ENCODE measurements around the gene P3H3.

Gene P3H3

GRCh38 chr12:6817662-6818157, 10.5 kb upstream of the P3H3 start:
- DNase-seq: no peak
- Histone ChIP-seq H3K27ac (no peak overlapping the region), H3K36me3 (no peaks in the 10 kb centered on the region), H3K4me1 (peaks cover 0 to 14% (median 12%) of the 10 kb centered on the region in 4 donors), H3K4me3 (no peak overlapping the region), H3K27me3 (peaks cover 0 to 54% of the 10 kb centered on the region in 2 donors), H3K9me3 (no peaks in the 10 kb centered on the region)
- intact Hi-C loops (cut with DNase I; ENCODE audit: low total_unique reads): no loop called here
- no peak for TF ChIP-seq CTCF (IDR thresholded peaks at IDR 0.05)

- no peak for DNase-seq
- TF ChIP-seq CTCF (IDR thresholded peaks at IDR 0.05): no peak
- H3K4me3 ChIP-seq: no peak overlapping the region
- intact Hi-C loops (cut with DNase I; ENCODE audit: low total_unique reads): no loop called here
- no peaks in the 10 kb centered on the region for H3K36me3 ChIP-seq
- H3K9me3 ChIP-seq: no peaks in the 10 kb centered on the region
- peaks cover 0 to 14% (median 12%) of the 10 kb centered on the region in 4 donors for H3K4me1 ChIP-seq
- peaks cover 0 to 59% of the 10 kb centered on the region in 2 donors for H3K27me3 ChIP-seq
- no peak overlapping the region for H3K27ac ChIP-seq
These were observed 10.0 kb upstream of the P3H3 start for GRCh38 chr12:6818222-6818621.

- no peaks in the 10 kb centered on the region for H3K36me3 ChIP-seq
- H3K27me3 ChIP-seq: peaks cover 0 to 63% of the 10 kb centered on the region in 2 donors
- H3K27ac ChIP-seq: no peak overlapping the region
- no peak for TF ChIP-seq CTCF (IDR thresholded peaks at IDR 0.05)
- peaks cover 0 to 14% (median 12%) of the 10 kb centered on the region in 4 donors for H3K4me1 ChIP-seq
- no peaks in the 10 kb centered on the region for H3K9me3 ChIP-seq
- DNase-seq: no peak
- intact Hi-C loops (cut with DNase I; ENCODE audit: low total_unique reads): no loop called here
- no peak overlapping the region for H3K4me3 ChIP-seq
These were observed 9.6 kb upstream of the P3H3 start for GRCh38 chr12:6818645-6819044.

- Histone ChIP-seq H3K4me1 (peaks cover 0 to 14% (median 12%) of the 10 kb centered on the region in 4 donors), H3K4me3 (no peak overlapping the region), H3K9me3 (no peaks in the 10 kb centered on the region), H3K27me3 (peaks cover 0 to 69% of the 10 kb centered on the region in 2 donors), H3K36me3 (no peaks in the 10 kb centered on the region), H3K27ac (no peak overlapping the region)
- intact Hi-C loops (cut with DNase I; ENCODE audit: low total_unique reads): no loop called here
- no peak for DNase-seq
- TF ChIP-seq CTCF (IDR thresholded peaks at IDR 0.05): no peak
These were observed 8.8 kb upstream of the P3H3 start for GRCh38 chr12:6819106-6820030.

- no peak for TF ChIP-seq CTCF (IDR thresholded peaks at IDR 0.05)
- H3K9me3 ChIP-seq: no peaks in the 10 kb centered on the region
- intact Hi-C loops (cut with DNase I; ENCODE audit: low total_unique reads): no loop called here
- H3K27ac ChIP-seq: no peak overlapping the region
- peaks cover 0 to 68% of the 10 kb centered on the region in 2 donors for H3K27me3 ChIP-seq
- H3K36me3 ChIP-seq: no peaks in the 10 kb centered on the region
- H3K4me3 ChIP-seq: no peak overlapping the region
- no peak for DNase-seq
- peaks cover 0 to 18% (median 15%) of the 10 kb centered on the region in 4 donors for H3K4me1 ChIP-seq
These were observed 8.0 kb upstream of the P3H3 start for GRCh38 chr12:6820166-6820565.

Measured in tibial artery (tissue), 4 donors.